Measurements from ENCODE around the gene HOMER1. TPM values are rescaled to one million over a fixed set of nuclear protein-coding genes. Genes with fewer than 3 reads are reported as not detected.

The HOMER1 gene
- polyA plus RNA-seq, 1 donor from 2014 or later, result 30.6 TPM

GRCh38 chr5:79547429-79547822 lies 33.5 kb upstream of the HOMER1 start:
- no peaks in the 10 kb centered on the region for H3K36me3 ChIP-seq (ENCODE audit: insufficient read depth, low read length)
- no peaks in the 10 kb centered on the region for H4K20me1 ChIP-seq (ENCODE audit: insufficient read depth)
- H2AFZ ChIP-seq (ENCODE audit: low read depth, low read length), result no peak overlapping the region
- H3K9me3 ChIP-seq (ENCODE audit: low read length), result no peaks in the 10 kb centered on the region
- no peak overlapping the region for H3K4me3 ChIP-seq (ENCODE audit: low read length)
- H3F3A ChIP-seq (ENCODE audit: insufficient read depth, low read length, poor library complexity, severe bottlenecking), result no peaks in the 10 kb centered on the region
- H3K9me2 ChIP-seq (ENCODE audit: insufficient read depth, low read length), result no peaks in the 10 kb centered on the region
- no peak overlapping the region for H3K4me2 ChIP-seq (ENCODE audit: low read length)
- no peak for TF ChIP-seq CTCF (IDR thresholded peaks at IDR 0.05; ENCODE audit: poor library complexity, severe bottlenecking)
- TF ChIP-seq EZH2 (IDR thresholded peaks at IDR 0.05; ENCODE audit: borderline replicate concordance, insufficient read depth, low read length, poor library complexity, severe bottlenecking), result no peak
- no peak for TF ChIP-seq TAF1 (IDR thresholded peaks at IDR 0.05; ENCODE audit: low read depth)
- TF ChIP-seq POLR2AphosphoS5 (IDR thresholded peaks at IDR 0.05), result no peak
- TF ChIP-seq EP300 (conservative IDR thresholded peaks at IDR 0.05; ENCODE audit: poor library complexity, severe bottlenecking), result no peak
- no peak overlapping the region for H3K27ac ChIP-seq (ENCODE audit: low read length)
- no peaks in the 10 kb centered on the region for H3K27me3 ChIP-seq (ENCODE audit: insufficient read depth, low read depth, low read length)
- H3K9ac ChIP-seq (ENCODE audit: low read length), result no peak overlapping the region
- H3K79me2 ChIP-seq (replicated peaks; ENCODE audit: insufficient read depth, low read length), result no peaks in the 10 kb centered on the region

DNA sequence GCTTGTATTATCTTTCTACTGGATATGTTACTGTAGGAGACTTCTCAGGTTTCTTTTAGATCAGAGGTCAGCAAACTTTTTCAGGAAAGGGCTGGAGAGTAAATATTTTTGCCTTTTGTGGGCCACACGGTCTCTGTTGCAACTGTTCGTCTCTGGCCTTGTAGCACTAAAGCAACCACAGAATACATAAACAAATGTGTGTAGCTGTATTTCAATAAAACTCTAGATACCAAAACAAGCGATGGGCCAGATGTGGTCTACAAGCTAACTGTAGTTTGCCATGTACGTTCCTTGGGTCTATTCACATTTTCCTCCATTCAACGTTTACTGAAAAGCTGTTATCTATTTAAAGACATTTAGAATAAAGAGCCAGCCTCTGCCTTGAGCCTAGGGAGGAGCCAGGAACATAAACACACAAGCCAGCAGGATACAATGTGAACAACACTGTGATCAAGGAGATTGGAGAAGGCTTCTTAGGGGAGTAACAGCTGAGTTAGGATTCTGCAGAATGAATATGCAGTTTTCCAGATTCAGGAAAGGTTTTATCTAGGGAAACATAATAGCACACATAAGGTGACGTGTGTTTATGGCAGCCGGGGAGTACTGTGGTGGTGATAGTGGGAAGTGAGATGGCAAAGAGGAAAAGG lies 33.0 kb upstream of the HOMER1 start:
- Histone ChIP-seq H3K4me3 (ENCODE audit: low read length) (no peak overlapping the region), H3K9me3 (ENCODE audit: low read length) (no peaks in the 10 kb centered on the region), H3K4me2 (ENCODE audit: low read length) (no peak overlapping the region), H3K27me3 (ENCODE audit: insufficient read depth, low read depth, low read length) (no peaks in the 10 kb centered on the region), H3F3A (ENCODE audit: insufficient read depth, low read length, poor library complexity, severe bottlenecking) (no peaks in the 10 kb centered on the region), H2AFZ (ENCODE audit: low read depth, low read length) (no peak overlapping the region), H3K79me2 (replicated peaks; ENCODE audit: insufficient read depth, low read length) (no peaks in the 10 kb centered on the region), H3K27ac (ENCODE audit: low read length) (no peak overlapping the region), H3K9ac (ENCODE audit: low read length) (no peak overlapping the region), H4K20me1 (ENCODE audit: insufficient read depth) (no peaks in the 10 kb centered on the region), H3K9me2 (ENCODE audit: insufficient read depth, low read length) (no peaks in the 10 kb centered on the region), H3K36me3 (ENCODE audit: insufficient read depth, low read length) (no peaks in the 10 kb centered on the region)
- TF ChIP-seq EP300 (conservative IDR thresholded peaks at IDR 0.05; ENCODE audit: poor library complexity, severe bottlenecking) (no peak), REST (IDR thresholded peaks at IDR 0.05; ENCODE audit: borderline replicate concordance) (no peak), CTCF (IDR thresholded peaks at IDR 0.05; ENCODE audit: poor library complexity, severe bottlenecking) (no peak), MXI1 (conservative IDR thresholded peaks at IDR 0.05; ENCODE audit: poor library complexity, severe bottlenecking) (no peak), TAF1 (IDR thresholded peaks at IDR 0.05; ENCODE audit: low read depth) (no peak), EZH2 (IDR thresholded peaks at IDR 0.05; ENCODE audit: borderline replicate concordance, insufficient read depth, low read length, poor library complexity, severe bottlenecking) (no peak), RAD21 (conservative IDR thresholded peaks at IDR 0.05) (no peak), POLR2AphosphoS5 (IDR thresholded peaks at IDR 0.05) (no peak), SMC3 (conservative IDR thresholded peaks at IDR 0.05; ENCODE audit: poor library complexity) (no peak)

Data from neural cell (in vitro differentiated cells).